Left lung (tissue), 10 donors: ENCODE measurements around the gene PIGP. TPM values are rescaled to one million over a fixed set of nuclear protein-coding genes. Genes with fewer than 3 reads are reported as not detected.

Experiments used
- ATAC-seq: fragments of 200-7000 bp; cut with Tn5 transposase; one replicate; pipeline ENCODE4 v1.9.1; 2020; ENCODE audit warnings: moderate library complexity
- DNase-seq, 4 donors: peaks; one replicate each; pipeline ENCODE4 v3.0.0-alpha.2; 2013 to 2020
- H3K27ac ChIP-seq, 2 donors: fragments of 200-600 bp; sonication (generic) in 1 of 2; one replicate each; pipeline versions ENCODE4 v1.5.0 to v1.8.0; 2020 to 2021
- H3K27me3 ChIP-seq, 2 donors: fragments of 200-600 bp; sonication (generic) in 1 of 2; one replicate each; pipeline versions ENCODE4 v1.5.0 to v1.8.0; 2020 to 2021
- H3K36me3 ChIP-seq, 2 donors: fragments of 200-600 bp; sonication (generic) in 1 of 2; one replicate each; pipeline versions ENCODE4 v1.5.0 to v1.8.0; 2020 to 2021
- H3K4me1 ChIP-seq, 2 donors: fragments of 200-600 bp; one replicate each; pipeline ENCODE4 v1.8.0; 2021
- H3K4me3 ChIP-seq, 2 donors: fragments of 200-600 bp; sonication (generic) in 1 of 2; one replicate each; pipeline versions ENCODE4 v1.5.0 to v1.8.0; 2020 to 2021; ENCODE audit warnings: mild to moderate bottlenecking in 1 of 2
- H3K9me3 ChIP-seq, 2 donors: fragments of 200-600 bp; sonication (generic) in 1 of 2; one replicate each; pipeline versions ENCODE4 v1.5.0 to v1.8.0; 2020 to 2021
- CTCF ChIP-seq, 2 donors: fragments of 200-600 bp; sonication (generic) in 1 of 2; IDR thresholded peaks; one replicate each; pipeline versions ENCODE4 v1.5.0 to v1.8.0; 2021; ENCODE audit warnings: antibody characterized with exemption in 2 of 2
- intact Hi-C, 2 donors: fragments of 100-400 bp; cut with DNase I; formaldehyde crosslinking; loops; one replicate each; pipeline versions ENCODE4 v1.11.2 to v1.14.2; 2022
- polyA plus RNA-seq, 6 donors: library from polyadenylated mRNA; unstranded; fragments of 120-200 nt; gene quantifications; one replicate each; pipeline ENCODE4 v1.2.1, GENCODE V29; 2013; ENCODE audit not compliant: insufficient read length in 6 of 6
- total RNA-seq, 2 donors: library from RNA; stranded (reverse); fragmentation: NEBNext Ultra II Directional; extraction: Animal tissue kit (Norgen Biotek cat#: 25700); gene quantifications; one replicate each; pipeline ENCODE4 v1.2.1, GENCODE V29; 2021
- donor health status: DM: no; HTN: yes; CAD: no.
- donor health status: DM: no; HTN: no; CAD: no.

PIGP gene
- total and polyA plus RNA-seq, 8 donors = 17.3 to 27.3 (median 22.8) TPM

- Histone ChIP-seq H3K27me3 (no peaks in the 10 kb centered on the region), H3K4me1 (no peaks in the 10 kb centered on the region), H3K9me3 (no peaks in the 10 kb centered on the region), H3K36me3 (no peaks in the 10 kb centered on the region), H3K27ac (no peak overlapping the region), H3K4me3 (no peak overlapping the region)
- no peak for TF ChIP-seq CTCF (IDR thresholded peaks at IDR 0.05)
- no peak for ATAC-seq
- DNase-seq = no peak
- intact Hi-C loops = no loop called here
Observed at GRCh38 chr21:37062593-37062935, 10.3 kb downstream of the PIGP start.

GRCh38 chr21:37061926-37062592, 10.8 kb downstream of the PIGP start:
- no peak for DNase-seq
- Histone ChIP-seq H3K27me3 (no peaks in the 10 kb centered on the region), H3K9me3 (peaks cover 0 to 3% of the 10 kb centered on the region in 2 donors), H3K27ac (no peak overlapping the region), H3K36me3 (no peaks in the 10 kb centered on the region), H3K4me3 (no peak overlapping the region), H3K4me1 (no peaks in the 10 kb centered on the region)
- TF ChIP-seq CTCF (IDR thresholded peaks at IDR 0.05) = no peak
- intact Hi-C loops = no loop called here
- ATAC-seq = no peak

GRCh38 chr21:37060296-37060695, 12.6 kb downstream of the PIGP start:
- Histone ChIP-seq H3K4me1 (no peaks in the 10 kb centered on the region), H3K27ac (no peak overlapping the region), H3K9me3 (peaks cover 0 to 3% of the 10 kb centered on the region in 2 donors), H3K4me3 (no peak overlapping the region), H3K27me3 (no peaks in the 10 kb centered on the region), H3K36me3 (no peaks in the 10 kb centered on the region)
- TF ChIP-seq CTCF (IDR thresholded peaks at IDR 0.05) = no peak
- ATAC-seq (peak; percentile 99), DNase-seq (peak in 3 of 4 donors; percentile 57 to 88 (median 69))
- intact Hi-C loops = no loop called here

- intact Hi-C loops = no loop called here
- TF ChIP-seq CTCF (IDR thresholded peaks at IDR 0.05) = no peak
- Histone ChIP-seq H3K4me1 (no peaks in the 10 kb centered on the region), H3K27me3 (no peaks in the 10 kb centered on the region), H3K4me3 (no peak overlapping the region), H3K36me3 (no peaks in the 10 kb centered on the region), H3K9me3 (peaks cover 0 to 3% of the 10 kb centered on the region in 2 donors), H3K27ac (no peak overlapping the region)
- DNase-seq (no peak), ATAC-seq (no peak)
Observed at GRCh38 chr21:37059181-37059580, 13.7 kb downstream of the PIGP start.

- no peaks in the 10 kb centered on the region for H3K4me1 ChIP-seq
- no peaks in the 10 kb centered on the region for H3K27me3 ChIP-seq
- H3K4me3 ChIP-seq = no peak overlapping the region
- H3K9me3 ChIP-seq = peaks cover 0 to 3% of the 10 kb centered on the region in 2 donors
- H3K36me3 ChIP-seq = no peaks in the 10 kb centered on the region
- DNase-seq (no peak), ATAC-seq (no peak)
- no peak overlapping the region for H3K27ac ChIP-seq
- intact Hi-C loops = no loop called here
- TF ChIP-seq CTCF (IDR thresholded peaks at IDR 0.05) = no peak
Observed at GRCh38 chr21:37058261-37058660, 14.6 kb downstream of the PIGP start.
